HG03575 (cell line): ENCODE measurements around the gene FBXW5.

ENCODE experiments used
- ATAC-seq: cut with Tn5 transposase; IDR thresholded peaks from one replicate; pipeline ENCODE4 v1.9.1; 2021; ENCODE audit not compliant: unreplicated experiment, insufficient number of reproducible peaks, low FRiP score; ENCODE audit errors: extremely low read depth

Gene FBXW5

GRCh38 chr9:136978865-136979544 lies 34.5 kb upstream of the FBXW5 start:
- no peak for ATAC-seq

DNA sequence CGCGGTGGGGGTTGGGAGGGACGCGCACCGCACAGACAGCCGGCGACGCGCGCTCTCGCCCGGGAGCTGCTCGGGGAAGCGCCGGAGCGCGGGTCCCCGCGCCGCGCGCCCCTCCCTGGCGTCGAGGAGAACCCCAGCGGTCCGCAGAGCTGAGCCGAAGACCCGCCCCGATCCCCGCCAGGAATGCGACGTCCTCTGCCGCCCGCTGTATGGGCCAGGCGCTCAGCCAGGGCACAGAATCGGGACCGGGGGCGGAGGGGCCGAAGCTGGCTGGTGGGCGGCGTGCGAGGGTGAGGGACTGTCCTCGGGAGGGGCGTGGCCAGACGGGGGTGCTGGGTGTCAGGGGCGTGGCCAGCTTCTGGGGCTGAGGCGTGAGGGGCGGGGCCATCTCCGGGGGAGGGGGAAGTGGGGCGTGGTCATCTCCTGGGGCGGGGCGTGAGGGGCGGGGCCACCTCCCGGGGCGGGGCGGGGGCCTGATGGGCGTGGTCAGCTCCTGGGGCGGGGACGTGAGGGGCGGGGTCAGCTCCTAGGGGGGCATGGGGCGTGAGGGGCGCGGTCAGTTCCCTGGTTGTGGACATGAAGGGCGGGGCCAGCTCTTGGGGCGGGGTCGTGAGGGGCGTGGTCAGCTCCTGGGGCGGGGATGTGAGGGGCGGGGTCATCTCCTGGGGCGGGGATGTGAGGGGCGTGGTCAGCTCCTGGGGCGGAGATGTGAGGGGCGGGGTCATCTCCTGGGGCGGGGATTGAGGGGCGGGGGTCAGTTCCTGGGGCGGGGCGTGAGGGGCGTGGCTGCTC lies 33.7 kb upstream of the FBXW5 start:
- ATAC-seq, result no peak

- ATAC-seq, result no peak
Observed at GRCh38 chr9:136977649-136978072, 33.1 kb upstream of the FBXW5 start.

DNA sequence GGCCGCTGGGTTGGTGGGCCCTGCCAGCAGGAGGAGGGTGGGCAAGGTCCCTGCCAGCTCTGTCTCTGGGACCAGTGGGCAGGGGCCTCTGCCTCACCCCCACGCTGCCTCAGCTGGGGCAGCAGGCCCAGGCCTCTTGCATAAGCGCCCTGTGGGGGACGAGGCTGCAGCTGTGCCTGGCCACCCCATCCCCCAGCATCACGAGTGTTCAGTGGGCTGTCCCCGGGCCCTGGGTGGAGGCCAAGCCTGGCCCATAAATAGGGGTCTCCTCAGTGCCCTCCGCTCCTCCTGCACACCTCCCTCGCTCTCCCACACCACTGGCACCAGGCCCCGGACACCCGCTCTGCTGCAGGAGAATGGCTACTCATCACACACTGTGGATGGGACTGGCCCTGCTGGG lies 32.7 kb upstream of the FBXW5 start, which contains the start of gene PTGDS:
Gene PTGDS (plus strand): TSS at position 282 of the 400 bp plus-strand sequence. CDS start 75 bp downstream, at position 357.
- ATAC-seq, result no peak

DNA sequence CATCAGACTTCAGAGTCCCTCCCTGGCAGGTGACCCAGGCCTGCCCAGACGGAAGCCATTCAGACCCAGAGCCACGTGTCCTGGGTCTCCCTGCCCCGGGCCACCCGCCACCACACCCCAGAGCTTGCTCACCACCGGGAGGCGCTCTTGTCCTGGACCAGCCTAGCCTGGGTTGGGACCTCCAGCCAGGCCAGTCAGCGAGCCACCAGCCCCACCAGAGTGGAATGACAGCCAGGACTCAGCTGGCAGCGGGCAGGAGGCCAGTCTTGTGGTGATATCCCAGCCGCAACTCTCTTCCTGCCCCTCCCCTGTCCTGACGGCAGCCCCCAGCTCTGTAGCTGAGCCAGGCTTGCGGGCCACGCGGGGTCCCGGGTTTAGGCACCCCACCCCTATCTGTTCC lies 31.1 kb upstream of the FBXW5 start:
- no peak for ATAC-seq

GRCh38 chr9:136974817-136975535 lies 30.4 kb upstream of the FBXW5 start:
- ATAC-seq, result no peak

DNA sequence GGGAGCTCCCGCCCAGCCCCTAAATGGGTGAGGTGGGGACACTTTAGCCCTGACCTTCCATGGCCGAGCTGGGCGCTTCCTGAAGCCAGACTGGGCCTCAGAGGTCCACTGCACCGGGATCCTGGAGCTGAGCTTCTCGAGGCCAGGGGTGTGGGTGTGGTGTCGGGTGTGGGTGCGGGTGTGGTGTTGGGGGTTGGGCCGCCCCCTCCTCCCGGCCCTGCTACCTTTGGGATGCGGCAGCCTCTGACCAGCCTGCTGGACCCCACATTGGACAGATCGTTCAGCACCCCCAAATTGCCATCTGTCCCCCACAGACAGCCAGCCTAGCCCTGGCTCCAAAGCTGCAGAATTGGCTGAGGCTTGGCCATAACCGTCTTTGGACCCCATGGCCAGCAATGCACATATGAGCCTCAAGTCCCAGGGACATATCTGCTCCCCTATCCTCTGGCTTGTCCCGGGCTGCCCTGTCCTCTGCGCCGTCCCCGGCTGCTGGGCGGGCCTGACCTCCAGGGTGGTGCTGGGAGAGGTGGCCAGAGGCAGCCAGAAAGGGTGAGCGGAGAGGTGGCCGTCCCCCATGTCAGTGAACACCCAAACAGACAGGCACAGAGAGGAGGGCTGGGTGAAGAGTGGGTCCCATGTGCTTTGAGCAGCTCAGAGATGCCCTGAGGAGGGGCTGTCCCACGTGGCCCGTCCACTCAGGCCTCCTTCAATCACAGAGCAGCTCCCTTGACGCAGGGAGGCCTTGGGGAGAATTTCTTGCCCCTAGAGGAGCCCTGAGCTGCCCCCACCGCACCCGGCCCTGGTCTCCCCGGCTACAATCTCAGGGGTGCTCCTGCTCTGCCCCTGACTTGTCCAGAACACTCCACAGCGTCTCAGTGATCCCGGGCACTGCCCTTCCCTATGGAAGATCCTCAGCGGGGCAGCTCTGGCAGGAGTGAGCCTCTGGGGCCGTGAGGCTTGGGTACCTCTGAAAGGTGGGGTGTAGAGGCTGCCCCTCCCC lies 29.4 kb upstream of the FBXW5 start:
- no peak for ATAC-seq

GRCh38 chr9:136972743-136973142 lies 28.2 kb upstream of the FBXW5 start:
- no peak for ATAC-seq

- ATAC-seq, result no peak
Observed at GRCh38 chr9:136972335-136972734, 27.8 kb upstream of the FBXW5 start.

- no peak for ATAC-seq
Observed at GRCh38 chr9:136971746-136972145, 27.2 kb upstream of the FBXW5 start.

- no peak for ATAC-seq
Observed at GRCh38 chr9:136970361-136970760, 25.8 kb upstream of the FBXW5 start.

- no peak for ATAC-seq
Observed at GRCh38 chr9:136969774-136970173, 25.2 kb upstream of the FBXW5 start.

GRCh38 chr9:136969150-136969549 lies 24.6 kb upstream of the FBXW5 start:
- ATAC-seq, result no peak

DNA sequence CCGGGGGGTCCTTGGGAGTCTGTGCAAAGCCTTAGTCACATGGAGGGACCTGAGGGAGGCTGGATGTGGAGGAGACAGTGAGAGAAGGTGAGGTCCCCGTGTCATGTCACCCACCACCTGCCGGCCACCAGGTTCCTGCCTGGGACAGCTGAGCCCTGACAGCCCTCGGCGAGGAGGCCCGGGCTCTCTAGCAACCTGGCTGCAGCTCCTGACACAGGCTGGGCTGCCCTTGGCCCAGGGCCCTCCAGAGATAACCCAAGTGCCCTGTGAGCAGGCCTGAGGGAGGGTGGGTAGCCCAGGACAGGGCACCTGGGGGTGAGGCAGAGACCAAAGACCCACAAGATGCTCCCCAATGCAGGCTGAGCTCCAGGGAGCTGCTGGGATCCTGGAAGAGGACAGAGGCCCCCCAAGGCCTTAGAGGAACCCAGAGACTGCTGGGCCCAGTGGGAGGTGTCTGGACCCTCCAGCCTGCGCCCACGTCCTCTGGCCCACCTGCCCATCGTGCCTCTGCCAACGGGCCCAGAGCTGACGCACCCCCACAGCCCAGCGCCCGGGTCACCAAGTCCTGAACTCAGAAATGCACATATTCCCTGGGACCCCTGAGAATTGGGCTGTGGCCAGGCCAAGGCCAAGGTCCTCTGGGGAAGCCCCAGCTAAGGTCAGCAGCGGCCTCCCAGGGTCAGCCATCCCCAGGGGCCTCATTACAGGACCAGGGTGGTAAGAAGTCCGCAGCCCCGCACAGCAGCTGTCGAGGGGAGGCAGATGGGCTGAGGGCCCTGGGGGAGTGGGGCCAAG lies 24.0 kb upstream of the FBXW5 start:
- no peak for ATAC-seq

DNA sequence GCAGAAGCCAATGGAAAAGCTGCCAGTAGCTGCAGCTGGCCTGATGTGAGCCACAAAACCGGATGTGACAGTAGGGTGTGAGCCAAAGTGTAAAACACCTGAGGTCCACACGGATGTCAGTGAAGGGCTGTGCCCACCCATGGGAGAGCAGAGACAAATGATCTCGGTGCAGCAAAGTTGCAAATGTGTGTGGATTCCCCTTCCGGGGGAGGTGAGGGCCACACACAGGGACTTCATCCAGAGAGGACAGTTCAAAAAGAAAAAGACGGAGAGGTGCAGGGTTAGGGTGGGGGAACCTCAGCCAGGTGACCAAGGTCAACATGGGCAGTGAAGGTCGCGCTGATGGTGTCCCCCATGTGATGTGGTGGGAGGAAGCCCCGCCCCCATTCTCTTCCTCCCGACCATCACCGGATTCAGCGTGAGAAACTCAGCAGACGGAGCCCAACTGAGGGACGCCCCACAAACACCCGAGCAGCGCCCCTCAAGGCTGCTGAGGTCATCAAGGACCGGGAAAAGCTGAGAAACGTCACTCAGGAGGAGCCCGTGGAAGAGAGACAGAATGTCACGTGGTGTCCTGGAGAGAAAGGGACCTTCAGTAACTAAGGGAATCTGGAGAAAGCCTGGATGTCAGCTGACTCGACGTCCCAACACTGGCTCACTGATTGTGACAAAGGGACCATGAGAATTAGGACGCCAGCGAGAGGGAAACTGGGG lies 21.4 kb upstream of the FBXW5 start:
- no peak for ATAC-seq

DNA sequence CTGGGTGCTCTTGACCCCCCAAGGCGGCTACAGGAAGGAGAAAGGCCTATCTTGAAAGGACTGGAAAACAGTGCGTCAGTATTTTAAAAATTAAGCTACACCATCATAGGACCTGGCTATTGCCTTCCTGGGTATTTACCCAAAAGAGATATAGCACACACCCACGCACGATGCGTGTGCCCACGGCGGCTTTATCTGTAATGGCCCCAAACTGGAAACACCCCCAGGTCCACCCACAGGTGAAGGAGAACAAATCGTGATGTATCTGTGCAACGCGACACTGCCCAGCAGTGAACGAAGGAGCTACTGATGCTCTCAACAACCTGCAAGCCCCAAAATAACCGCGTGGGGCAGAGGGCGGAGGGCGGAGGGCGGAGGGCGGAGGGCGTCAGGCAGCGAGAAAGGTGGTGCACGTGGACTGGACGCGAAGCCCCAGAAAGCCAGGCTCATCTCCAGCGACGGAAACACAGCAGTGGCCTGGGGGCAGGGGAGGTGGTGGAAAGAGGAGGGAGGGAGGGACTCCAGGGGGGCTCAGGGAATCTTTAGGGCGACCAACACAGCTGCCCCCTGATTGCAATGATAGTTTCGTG lies 20.4 kb upstream of the FBXW5 start:
- no peak for ATAC-seq

- ATAC-seq, result no peak
Observed at GRCh38 chr9:136964171-136964689, 19.7 kb upstream of the FBXW5 start.
